NCI-H2196 treated with DMSO at 0.1 percent for 48 hours (cell line): ENCODE results near the gene NHP2.
"Not testable (repeated sequence)": the region's sequence is repeated elsewhere in the genome, so short reads cannot be mapped to it uniquely, and the experiment has no call there.

Experiments used
- DNase-seq: peaks from one replicate; lab custom pipeline; 2025; ENCODE audit not compliant: unreplicated experiment; lab: John Stamatoyannopoulos, UW

The NHP2 gene

DNA sequence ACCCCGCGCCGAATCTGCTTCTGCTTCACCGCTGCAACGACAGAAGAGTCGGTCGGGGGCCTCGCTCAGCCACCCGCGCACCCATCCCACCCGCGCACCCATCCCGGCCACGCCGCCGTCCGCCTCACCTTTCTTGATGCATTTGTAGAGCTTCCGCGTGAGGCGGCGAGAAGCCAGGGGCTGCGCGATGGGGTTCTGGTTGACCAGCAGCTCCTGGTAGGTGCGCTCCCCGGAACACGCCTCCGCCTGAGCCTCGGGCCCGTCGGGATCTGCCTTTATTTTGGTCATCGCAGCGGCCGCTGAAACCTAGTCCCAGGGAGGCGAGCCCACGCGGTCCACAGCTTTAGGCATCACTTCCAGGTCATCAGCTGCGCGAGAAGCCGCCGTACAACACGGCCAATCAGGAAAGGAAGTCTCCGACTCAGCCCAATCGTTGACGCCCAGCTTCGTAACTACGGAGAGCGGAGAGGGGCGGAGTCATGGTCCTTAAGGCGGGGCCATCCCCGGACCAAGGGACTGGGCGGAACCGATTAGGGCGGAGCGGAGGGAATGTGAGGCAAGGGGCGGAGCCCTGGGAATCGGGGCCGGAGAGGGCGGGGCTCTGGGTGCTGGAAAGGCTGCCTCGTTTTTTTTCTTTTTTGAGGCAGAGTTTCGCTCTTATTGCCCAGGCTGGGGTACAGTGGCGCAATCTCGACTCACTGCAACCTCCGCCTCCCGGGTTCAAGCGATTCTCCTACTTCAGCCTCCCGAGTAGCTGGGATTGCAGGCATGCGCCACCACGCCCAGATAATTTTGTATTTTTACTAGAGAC is at the start of gene NHP2:
Gene NHP2 (minus strand): TSS at position 356 of the 811 bp plus-strand sequence. CDS start 68 bp downstream, at position 288.
- DNase-seq = peak; percentile 96

GRCh38 chr5:178202541-178202940 is 48.9 kb upstream of the NHP2 start:
- no peak for DNase-seq

GRCh38 chr5:178201927-178202235 is 48.2 kb upstream of the NHP2 start:
- DNase-seq = no peak

GRCh38 chr5:178201221-178201926 is 47.7 kb upstream of the NHP2 start:
- DNase-seq = no peak

- DNase-seq = no peak
Measured at GRCh38 chr5:178199581-178200434, 46.1 kb upstream of the NHP2 start.

GRCh38 chr5:178198706-178199105 is 45.0 kb upstream of the NHP2 start:
- no peak for DNase-seq

DNA sequence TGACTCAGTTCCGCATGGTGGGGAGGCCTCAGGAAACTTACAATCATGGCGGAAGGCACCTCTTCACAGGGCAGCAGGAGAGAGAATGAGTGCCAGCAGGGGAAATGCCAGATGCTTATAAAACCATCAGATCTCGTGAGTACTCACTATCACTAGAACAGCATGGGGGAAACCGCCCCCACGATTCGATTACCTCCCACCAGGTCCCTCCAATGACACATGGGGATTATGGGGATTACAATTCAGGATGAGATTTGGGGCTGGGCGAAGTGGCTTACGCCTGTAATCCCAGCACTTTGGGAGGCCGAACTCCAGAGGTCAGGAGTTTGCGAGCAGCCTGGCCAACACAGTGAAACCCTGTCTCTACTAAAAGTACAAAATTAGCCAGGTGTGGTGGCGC is 44.5 kb upstream of the NHP2 start:
- not testable (repeated sequence) for DNase-seq

GRCh38 chr5:178196986-178197385 is 43.3 kb upstream of the NHP2 start:
- no peak for DNase-seq

GRCh38 chr5:178196281-178196812 is 42.7 kb upstream of the NHP2 start:
- DNase-seq = no peak

GRCh38 chr5:178194026-178194425 is 40.3 kb upstream of the NHP2 start:
- no peak for DNase-seq

DNA sequence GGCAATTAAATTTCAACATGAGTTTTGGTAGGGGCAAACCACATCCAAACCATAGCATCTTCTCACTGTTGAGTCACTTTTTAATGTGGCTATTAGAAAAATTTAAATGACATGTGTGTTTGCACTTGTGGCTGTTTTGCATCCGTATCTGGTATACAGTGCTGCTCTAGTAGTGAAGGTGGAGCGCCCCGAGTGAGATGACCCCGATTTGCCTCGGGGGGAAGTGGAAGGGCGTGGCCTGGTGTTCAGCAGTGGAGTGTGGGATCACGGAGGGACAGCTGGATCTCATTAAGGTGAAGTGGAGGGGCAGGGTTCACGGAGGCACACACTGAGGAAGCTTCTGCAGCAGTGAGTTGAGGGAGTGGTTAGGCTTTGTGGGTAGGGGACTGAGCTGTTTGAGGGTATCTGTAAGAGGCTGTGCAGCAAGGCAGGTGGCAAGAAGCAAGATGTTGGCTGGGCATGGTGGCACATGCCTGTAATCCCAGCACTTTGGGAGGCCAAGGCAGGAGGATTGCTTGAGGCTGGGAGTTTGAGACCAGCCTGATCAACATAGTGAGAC is 39.6 kb upstream of the NHP2 start:
- DNase-seq = no peak

- DNase-seq = no peak
Measured at GRCh38 chr5:178192787-178193186, 39.1 kb upstream of the NHP2 start.

DNA sequence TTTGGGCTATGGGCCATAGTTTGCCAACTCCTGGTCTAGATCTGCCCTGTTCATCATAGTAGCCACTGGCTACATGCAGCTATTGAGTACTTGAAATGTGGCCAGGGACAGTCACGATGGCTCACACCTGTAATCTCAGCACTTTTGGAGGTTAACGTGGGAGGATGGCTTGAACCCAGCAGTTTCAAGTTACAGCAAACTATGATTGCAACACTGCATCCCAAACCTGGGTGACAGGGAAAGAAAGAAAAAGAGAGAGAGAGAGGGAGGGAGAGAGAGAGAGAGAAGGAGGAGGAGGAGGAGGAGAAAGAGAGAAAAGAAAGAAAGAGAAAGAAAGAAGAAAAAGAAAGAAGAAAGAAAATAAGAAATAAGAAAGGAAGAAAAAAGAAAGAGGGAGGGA is 38.6 kb upstream of the NHP2 start:
- peak; percentile 19 for DNase-seq

- no peak for DNase-seq
Measured at GRCh38 chr5:178191661-178192060, 38.0 kb upstream of the NHP2 start.

DNA sequence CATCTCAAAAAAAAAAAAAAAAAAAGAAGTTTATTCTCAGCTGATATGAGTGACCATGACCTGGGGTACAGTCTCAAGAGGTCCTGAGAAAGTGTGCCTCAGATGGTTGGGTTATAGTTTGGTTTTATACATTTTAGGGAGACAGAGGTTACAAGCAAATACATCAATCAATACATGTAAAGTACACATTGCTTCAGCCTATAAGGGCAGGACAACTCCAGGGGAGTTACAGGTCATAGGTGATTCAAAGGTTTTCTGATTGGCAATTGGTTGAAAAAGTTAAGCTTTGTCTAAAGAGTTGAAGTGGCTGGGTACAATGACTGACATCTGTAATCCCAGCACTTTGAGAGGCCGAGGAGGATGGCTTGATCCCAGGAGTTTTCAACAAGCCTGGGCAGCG is 35.7 kb upstream of the NHP2 start:
- no peak for DNase-seq

DNA sequence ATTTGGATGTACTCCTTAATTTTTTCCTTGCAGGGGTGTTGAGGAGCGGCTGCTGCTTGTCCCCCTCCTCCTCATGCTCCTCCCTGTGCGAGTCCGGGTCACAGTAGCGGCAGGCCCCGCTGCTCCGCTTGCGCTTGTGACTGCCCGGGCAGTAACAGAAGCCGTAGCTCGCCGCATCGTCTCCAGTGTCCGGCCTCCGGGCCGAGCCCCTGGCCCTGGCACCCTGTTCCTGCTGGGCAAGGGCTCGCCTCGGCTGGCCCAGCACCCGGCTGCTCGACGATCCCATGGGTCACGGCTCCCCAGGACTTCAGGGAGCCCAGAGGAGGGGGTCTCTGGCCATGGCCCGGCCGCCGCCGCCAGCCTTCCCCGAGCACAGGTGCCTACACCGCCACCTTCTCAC is 33.3 kb upstream of the NHP2 start, which contains the start of gene GMCL2:
Gene GMCL2 (minus strand): TSS at position 358 of the 400 bp plus-strand sequence. CDS start 72 bp downstream, at position 286.
- no peak for DNase-seq

- no peak for DNase-seq
Measured at GRCh38 chr5:178186427-178186826, 32.7 kb upstream of the NHP2 start.

- no peak for DNase-seq
Measured at GRCh38 chr5:178182158-178182876, 28.6 kb upstream of the NHP2 start.

- no peak for DNase-seq
Measured at GRCh38 chr5:178180141-178180863, 26.6 kb upstream of the NHP2 start.

- no peak for DNase-seq
Measured at GRCh38 chr5:178177569-178177968, 23.9 kb upstream of the NHP2 start.
